Stimulated activated CD8-positive, alpha-beta memory T cell treated with anti-CD3 and anti-CD28 coated beads, Interleukin-7, amount 100 ng/mL, for 1 hour (primary cell): ENCODE data around the gene UPF1.

ENCODE experiments used
- DNase-seq, 2 donors: peaks; one replicate each; pipeline ENCODE4 v3.0.0-alpha.2; 2020; ENCODE audit warnings: low read depth in 2 of 2

The UPF1 gene

DNA sequence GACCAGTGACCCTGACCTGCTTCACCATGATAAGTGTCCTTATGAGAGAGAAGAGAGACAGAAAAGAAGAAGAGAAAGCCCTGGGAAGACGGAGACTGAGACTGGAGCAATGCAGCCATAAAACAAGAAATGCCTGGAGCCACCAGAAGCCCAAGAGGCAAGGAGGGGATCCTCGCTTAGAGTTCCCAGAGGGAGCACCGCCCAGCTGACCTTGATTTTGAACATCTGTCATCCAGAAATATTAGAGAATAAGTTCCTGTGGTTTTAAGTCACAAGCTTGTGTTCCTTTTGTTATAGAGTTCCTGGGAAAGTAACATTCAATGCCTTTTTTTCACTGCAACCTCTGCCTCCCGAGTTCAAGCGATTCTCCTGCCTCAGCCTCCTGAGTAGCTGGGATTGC, 44.0 kb downstream of the UPF1 start:
- DNase-seq: no peak

DNA sequence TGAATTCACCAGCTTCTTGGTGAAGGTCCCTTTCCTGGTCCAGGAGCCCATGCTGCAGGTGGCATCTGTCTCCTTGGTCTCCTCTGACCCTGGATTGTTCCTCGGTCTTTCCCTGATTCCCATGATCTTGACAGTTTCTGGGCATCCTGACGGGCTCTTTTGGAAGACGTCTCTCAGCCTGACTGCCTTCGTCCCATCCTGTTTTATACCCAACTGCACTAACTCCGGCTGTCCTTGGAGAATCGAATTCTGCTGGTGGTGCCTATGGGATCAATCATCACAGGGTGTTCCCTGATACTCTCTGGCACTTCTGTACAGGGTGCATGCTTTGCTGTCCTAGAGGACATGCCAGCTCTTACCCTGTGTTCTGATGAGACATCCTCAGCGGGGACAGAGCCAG, 45.1 kb downstream of the UPF1 start:
- no peak for DNase-seq

DNA sequence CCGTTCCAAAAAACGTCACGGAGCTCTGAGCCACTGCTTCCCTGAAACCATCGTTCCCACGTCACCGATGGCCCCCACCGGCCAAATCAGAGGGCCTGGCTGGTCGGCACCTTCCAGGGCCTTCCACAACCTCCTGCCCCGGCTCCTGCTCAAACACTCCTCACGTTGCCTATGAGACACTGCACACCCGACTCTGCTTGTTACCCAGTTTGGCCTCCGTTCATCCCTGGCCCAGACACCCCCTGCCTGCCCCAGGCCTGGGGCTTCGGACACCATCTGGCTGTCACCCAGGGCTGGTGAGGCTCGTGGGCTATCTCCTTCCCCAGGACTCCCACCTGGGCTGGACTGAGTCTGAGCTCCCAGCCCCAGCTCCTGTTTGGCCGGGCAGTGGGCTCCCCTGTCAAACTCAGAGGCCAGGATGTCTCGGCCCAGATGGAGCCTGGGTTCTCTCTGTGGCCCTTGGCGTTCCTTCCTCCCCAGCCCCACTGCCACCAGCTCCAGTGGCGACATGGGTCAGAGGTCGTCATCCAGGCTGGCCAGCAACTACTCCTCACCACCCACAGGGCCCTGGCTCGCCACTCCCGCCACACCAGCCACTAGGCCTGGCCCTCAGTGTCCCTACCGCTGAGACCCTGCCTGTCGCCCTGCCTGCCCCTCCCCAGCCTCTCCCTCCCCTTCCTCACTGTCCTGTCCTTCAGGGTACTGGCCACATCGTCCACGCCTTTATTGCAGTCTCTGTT, 46.5 kb downstream of the UPF1 start:
- no peak for DNase-seq

DNA sequence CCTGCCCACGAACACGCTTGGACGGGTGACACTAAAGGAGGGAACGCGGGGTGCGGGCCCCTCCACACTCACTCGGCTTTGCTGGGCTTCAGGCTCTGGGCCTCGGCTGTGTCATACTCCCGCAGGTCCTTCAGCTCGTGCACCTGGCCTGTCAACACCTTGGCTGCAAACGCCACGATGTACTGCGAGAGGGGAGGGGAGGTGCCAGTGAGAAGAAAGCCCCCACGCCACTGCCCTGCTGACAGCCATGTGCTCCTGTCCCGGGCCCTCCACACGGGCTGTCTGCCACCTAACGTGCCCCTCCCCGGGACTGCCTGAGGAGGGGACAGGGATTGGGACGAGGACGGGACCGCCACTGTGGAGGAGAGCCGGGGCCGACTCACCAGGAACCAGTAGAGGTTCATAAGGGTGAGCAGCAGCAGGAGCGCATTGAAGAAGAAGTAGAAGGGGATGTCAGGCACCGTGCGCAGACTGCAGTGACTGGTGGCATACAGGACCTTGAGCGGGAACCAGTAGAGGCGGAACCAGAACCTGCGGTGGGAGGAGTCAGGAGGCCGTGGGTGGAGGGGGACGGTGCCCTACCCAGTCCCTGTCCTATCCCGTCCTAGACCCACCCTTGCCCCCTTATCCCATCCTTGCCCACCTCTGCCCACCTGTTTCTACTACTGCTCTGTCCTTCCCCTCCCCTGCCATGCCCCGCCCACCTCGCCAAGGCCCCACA, 47.3 kb downstream of the UPF1 start:
- no peak for DNase-seq

DNA sequence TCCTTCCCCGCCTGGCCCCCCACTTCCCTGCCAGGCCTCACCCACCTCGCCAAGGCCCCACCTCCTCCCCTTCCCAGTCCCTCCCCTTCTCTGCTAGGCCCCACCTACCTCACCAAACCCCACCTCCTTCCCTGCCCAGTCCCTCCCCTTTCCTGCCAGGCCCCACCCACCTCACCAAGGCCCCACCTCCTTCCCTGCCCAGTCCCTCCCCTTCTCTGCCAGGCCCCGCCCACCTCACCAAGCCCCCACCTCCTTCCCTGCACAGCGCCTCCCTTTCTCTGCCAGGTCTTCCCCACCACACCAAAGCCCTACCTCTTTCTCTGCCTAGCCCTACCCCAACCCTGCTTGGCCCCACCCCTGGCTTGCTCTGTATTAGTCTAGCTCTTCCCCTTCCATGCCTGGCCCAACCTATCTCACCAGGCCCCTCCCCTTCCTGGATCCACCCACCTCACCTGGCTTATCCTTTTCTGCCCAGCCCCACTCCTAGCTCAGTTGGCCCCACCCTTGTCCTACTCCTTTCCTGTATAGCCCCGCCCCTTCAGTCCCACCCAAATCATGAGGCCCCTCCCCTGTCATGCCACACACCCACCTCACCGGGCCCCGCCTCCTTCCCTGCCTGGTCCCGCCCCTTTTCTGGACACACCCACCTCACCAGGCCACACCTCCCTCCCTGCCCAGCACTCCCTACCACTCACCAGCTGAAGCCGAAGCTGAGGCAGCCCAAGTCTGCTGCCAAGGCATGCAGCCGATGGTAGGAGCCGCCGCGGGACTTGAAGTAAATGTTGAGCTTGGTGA, 48.0 kb downstream of the UPF1 start:
- DNase-seq: no peak

DNA sequence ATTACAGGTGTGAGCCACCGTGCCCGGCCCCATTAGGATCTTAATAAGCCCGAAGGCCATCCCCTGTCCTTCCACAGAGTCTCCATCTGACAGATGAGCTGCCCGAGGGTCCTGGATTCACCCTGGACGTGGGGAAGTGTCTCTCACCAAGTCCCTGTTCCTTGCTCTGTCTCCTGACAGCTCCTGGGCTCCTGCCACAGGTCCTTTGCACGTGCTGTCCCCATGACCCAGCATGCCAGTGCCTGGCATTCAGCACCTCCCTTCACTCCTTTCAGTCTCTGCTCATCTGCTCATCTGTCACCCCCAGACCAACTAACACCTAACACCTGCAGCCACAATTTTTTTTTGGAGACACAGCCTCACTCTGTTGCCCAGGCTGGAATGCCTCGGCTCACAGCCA, 49.7 kb downstream of the UPF1 start:
- DNase-seq: no peak

DNA sequence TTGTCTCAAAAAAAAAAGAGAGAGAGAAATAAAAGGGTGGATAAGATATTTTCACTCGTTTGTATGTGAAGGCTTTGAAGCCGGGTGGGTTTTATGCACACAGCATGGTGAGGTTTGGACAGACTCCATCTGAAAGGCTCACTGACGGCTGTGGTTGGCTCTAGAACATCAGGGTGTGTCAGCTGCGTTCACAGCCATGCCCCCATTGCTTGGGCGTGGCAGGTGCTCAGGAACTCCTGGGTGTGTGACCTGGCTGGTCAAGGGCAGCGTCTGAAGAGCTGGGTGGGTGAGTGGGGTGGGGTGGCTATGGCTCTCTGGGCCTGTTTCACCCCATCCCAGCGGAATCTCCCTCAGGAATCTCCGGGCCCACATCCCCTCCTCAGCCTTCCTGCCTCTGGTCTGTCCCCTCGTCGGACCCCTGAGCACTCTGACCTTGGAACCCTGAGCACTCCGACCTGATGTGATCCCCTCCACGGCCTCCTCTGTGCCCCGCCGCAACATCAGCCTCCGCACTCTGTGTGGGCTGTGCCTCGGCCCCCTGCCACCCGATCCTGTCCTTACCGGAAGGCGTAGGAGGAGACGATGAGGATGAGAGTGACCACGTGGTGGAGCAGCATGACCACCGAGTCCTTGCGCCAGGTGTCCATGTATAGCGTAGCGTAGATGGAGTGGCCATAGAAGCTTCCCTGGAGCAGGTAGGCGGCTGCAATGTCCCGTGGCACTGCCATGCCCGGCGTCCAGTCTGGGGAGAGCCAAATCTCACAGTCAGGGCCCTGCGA, 52.0 kb downstream of the UPF1 start:
- no peak for DNase-seq

DNA sequence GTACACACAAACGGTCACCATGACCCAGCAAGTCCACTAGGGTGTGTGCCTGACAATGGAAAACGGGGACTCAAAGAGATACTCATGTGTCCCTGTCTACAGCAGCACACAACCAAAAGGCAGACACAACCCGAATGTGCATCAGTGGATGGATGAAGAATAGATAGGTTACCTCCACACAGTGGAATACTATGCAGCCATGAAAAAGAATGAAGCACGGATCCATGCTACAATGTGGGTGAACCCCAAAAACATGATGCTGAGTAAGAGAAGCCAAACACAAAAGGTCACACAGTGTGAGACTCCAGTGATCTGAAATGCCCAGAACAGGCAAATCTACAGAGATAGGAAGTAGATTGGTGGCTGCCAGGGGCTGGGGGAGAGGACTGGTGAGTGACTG, 55.2 kb downstream of the UPF1 start:
- DNase-seq: no peak

DNA sequence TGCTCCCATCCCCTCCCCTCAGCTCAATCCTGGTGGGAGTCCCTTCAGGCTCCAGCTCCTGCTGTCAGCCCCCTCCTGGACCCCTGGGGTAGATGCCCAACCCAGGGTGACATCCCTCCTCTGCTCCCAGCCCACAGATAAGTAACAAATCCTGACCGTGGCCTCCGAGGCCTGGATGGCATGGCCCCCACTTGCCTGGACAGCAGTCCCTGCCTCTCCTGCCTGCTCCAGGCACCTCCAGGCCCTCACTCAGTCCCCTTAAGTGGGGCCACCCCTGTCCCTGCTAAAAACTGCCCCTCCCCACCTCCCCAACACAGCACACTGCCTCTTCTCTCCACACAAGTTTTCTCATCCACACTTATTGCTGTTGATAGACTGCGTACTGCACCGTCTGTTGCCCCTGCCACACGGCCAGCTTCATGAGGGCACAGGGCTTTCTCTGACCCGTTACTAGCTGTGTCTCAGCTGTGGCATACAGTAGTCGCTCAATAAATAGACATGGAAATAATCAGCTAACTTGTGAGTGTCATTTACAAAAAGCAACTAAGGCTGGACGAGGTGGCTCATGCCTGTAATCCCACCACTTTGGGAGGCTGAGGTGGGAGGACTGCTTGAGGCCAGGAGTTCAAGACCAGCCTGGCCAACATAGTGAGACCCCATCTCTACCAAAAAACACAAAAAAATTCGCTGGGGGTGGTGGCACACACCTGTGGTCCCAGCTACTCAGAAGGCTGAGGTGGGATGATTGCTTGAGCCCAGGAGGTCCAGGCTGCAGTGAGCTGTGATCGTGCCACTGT, 58.4 kb downstream of the UPF1 start:
- no peak for DNase-seq

DNA sequence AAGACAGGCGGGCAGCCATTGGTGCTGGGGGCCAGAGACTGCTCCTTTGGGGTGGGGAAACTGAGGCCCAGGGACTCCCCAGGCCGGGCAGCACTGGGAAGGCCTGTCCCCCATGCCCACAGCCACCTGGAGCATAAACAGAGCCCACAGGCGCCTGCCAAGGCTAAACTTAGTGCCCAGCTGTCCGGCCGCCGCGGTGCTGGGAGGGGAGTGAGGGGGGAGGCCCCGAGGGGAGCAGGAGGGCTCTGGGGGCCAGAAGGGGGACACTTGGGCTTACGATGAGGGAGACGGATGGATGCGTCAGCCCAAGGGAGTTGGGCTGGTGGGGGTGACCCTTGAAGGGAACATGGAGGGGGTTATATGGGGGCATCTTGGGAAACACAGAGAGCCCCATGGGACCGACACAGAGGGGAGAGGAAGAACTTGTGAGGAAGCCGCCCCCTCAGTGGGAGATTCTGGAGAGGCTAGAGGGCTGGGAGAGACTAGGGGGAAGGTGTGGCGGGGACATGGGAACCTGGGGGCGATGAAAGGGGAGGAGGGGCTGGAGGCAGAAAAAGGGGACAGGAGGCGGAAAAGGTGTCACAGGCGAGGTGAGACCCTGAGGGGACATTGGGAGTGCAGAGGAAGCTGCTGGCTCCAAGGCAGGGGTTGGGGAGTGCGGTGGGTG, 62.0 kb downstream of the UPF1 start:
- no peak for DNase-seq

DNA sequence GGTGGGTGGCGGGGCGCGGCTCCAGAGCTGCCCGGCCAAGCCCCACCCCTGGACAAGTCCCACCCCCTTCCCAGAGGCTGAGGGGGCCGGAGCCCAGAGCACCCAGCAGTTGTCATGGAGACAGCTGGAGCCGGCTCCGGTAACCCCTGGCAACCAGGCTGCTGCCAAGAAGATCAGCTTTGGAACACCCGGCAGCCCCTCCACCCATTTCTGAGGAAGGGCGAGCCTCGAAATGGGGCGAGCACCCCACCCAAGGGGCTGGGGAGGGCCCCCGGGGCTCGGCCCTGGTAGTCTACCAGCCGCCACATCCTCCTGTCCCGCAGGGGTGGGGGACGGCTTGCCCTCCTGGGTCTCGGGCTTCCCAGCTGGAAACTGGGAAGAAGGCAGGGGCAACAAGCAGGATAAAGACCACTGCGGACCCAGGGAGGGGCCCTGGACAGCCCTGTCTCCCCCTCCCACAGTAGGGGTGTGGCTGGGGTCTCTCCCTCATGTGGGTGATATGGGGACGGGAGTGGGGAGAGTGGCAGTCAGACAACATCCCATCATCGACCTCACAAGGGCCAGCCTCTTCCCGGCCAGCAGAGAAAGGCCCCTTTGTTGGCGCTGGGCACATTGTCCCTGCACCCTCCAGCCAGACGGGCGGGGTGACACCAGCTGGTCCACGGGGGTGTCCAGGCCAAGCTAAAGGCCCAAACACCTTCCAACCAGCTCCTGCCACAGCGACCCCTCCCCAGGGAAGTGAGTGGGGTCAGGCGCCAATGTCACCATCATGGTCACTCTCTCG, 62.7 kb downstream of the UPF1 start:
- no peak for DNase-seq

DNA sequence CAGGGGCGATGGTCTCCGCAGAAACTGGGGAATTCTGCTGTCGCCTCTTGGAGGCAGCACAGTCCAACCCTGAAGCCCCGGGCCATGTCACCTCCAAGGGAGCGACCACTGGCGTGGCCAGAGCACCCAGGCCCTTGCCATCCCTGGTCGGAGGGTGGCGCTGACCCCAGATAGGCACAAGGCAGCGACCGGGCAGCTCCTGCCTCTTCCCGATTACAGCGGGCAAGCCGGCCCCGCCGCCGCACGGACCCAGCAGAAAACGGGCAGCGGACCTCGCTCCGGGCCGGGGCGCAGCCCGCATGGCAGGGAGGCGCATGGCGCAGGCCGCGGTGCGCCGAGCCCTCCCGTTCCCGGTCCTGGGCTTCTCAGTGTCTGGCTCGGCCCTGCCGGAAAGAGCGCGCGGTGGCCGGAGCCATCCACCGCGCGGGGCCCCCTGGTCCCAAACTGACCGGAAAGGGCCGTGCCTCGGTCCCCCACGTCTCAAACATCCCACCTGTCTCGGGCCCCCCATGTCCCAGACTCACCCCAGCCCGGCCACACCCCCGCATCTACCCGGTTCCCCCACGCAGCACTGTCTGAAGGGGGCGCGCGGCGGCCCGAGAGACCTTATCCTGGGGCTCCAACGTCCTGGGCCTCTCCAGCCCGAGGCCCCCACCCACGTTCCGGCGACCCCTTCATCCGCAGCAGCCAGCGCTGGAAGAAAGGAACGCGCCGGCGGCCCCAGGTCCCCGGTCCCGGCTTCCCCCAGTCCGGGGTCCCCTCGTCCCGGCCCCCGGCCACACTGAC, 63.5 kb downstream of the UPF1 start:
- no peak for DNase-seq

DNA sequence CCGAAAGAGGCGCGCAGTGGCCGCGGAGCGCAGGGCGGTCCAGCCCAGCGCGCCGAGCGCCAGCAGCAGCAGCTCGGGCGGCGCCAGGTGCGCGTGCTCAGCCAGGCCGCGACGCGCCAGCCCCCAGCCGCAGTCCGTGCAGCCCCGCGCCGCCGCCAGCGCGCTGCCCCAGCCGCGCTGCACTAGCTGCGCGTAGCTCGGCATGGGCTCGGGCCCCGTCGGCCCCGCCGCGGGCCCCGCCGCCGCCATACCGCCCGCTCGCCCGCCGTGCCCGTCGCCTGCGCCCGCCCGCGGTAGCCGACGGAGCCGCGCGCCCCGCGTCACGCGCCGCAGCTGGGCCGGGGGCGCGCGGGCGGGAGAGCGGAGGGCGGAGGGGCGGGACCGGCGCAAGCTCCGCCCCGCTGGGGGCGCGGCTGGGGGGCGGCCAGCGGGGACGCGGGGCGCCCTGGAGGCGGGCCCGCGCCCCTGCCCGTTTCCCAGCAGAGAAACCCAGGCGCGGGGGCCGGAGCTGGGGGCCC, 64.1 kb downstream of the UPF1 start, which contains the start of gene CERS1:
Gene CERS1 (minus strand): TSS at position 335 of the 518 bp plus-strand sequence. CDS start 86 bp downstream, at position 249.
- DNase-seq: no peak

DNA sequence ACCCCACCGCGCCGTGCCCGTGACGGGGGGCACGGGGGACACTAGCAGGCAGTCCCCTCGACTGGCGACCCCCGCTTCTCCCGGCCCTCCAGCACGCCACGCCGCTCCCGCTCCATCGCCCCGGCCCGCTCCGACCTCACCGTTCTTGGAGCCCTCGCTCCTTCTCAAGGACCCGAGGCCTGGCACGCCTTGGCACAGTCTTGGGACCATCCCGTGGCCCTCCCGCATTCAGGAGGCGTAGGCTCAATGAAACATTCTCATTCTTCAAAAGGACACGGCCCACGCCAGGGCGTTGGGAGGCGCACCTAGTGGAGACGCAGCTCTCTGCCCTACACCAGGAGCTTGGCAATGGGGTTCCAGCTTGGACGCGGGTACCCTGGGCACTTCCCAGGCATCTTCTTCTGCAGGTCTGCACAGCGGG, 64.7 kb downstream of the UPF1 start:
- no peak for DNase-seq

DNA sequence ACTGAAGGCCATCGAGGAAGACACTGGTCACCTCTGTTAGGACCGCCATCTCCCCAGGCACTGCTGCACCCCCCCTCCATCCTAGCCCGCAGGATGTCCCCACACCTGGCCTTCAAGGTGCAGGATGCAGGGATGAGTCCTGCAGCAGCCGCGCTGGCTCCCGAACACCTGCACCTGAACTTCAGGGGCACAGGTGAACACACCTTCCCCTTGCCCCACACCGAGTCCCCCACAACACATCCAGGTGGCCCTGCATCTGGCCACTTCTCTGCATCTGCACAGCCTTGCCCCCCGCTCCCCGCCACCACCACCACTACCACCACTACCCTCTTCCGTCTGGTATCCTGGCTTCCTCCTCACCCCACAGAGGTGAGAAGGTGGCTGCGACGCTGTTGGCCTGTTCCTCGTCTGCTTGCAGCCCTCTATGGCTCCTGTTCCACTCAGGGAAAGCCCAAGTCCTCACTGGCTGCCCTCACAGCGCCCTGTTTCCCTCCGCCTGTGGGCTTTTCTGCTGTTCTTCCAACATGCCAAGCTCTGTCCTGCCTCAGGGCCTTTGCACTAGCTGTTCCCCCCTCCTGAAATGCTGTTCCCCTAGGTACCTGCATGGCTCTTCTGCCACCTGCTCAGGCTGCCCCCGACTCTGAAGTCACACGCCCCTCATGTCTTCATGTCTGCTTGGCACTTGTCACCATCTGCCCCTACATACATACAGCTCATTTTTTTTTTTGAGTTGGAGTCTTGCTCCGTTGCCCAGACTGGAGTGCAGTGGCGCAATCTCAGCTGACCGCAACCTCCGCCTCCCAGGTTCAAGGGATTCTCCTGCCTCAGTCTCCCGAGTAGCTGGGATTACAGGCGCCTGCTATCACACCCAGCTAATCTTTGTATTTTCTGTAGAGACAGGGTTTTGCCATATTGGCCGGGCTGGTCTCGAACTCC, 65.6 kb downstream of the UPF1 start:
- no peak for DNase-seq

DNA sequence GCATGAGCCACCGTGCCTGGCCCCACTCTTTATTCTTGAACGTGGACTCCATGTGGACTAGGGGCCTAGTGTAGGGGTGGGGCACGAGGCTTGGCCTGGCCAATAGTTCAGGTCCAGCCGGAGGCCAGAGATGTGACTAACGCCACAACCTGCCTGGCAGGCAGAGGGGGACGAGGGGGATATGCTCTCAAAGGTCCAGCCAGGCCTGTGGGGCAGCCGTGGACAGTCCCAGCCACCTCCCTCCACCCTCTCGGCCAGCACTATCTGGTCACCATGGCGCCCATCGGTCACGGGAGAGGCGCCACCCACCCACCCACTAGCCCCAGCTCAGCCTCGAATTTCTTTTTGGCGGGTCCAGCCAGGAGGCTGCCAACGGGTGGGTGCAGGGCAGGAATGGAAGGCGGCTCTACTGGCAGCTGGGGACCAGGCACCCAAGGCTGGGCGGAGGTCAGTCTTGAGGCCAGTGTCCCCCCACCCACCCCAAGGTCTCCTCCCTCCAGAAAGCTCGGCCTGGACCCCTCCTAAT, 66.4 kb downstream of the UPF1 start:
- no peak for DNase-seq
